Inflammatory macrophage treated with lipopolysaccharide for 4 hours (primary cell): ENCODE measurements around the gene CDH4.
"Not testable (repeated sequence)": the region's sequence is repeated elsewhere in the genome, so short reads cannot be mapped to it uniquely, and the experiment has no call there.

Source experiments
- DNase-seq: peaks from one replicate; pipeline ENCODE4 v3.0.0-alpha.2; 2020

CDH4 gene

DNA sequence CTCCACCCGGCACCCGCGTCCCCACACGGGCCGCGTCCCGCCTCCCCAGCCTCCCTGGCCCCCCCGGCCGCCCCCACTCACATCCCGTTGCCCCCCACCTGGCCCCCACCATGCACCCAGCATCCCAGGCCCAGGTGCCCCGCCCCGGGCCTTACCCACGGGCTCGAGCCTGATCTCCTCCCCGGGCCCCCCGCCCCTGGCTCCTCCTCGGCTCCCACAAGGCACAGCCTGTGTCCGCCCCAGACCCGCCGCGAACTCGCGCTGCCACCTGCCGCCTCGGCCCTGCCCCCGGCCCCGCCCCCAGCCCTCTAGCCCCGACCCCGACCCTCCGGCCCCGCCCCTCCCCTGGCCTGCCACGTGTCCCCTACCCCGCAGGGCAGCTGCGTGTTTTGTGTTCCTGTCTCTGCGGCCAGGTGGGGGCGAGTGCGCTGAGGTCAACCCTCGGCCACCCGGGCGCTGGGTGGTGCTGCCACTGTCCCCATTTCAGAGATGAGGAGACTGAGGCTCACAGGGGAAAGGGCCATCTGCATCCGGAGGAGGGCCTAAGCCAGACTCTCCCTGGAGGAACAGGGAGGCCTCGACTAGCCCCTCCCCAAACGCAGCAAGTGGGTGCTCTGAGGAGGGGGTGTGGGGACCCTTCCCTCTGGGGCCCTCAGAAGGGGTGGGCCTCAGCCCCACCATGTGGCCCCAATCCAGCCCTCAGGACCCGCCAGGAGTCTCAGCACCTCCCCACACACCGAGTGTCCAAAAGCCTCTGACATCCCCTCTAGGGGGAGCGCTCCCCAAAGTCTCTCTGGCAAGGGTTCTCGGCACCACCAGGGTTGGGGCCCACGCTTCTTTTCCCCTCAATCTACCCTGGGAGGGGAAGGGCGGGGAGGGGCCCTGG is 713.8 kb downstream of the CDH4 start:
- DNase-seq, result no peak

- DNase-seq, result no peak
Measured at GRCh38 chr20:61966492-61967244, 714.6 kb downstream of the CDH4 start.

- DNase-seq, result no peak
Measured at GRCh38 chr20:61967300-61967699, 715.2 kb downstream of the CDH4 start.

GRCh38 chr20:61968036-61968810 is 716.2 kb downstream of the CDH4 start:
- no peak for DNase-seq

DNA sequence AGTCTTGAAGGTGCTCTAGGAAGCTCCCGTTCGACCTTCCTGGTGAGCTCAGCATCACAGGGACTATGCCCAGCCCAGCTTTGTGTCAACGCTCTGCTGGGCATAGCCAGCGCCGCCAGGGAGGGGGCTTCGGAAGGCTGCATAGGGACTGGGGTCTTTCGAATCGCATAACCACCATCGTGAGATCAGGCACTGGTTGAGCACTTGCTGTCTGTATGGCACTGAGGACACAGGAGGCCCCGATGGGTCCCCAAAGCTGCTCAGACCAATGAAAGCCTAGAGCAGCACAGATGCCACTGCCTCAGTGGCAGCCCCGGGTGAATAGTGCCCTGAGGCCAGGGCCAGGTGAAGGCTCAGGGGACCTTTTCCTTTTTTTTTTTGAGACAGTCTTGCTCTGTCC is 716.9 kb downstream of the CDH4 start:
- DNase-seq, result no peak

GRCh38 chr20:61969806-61970205 is 717.7 kb downstream of the CDH4 start:
- no peak for DNase-seq

GRCh38 chr20:61970357-61970756 is 718.3 kb downstream of the CDH4 start:
- no peak for DNase-seq

- not testable (repeated sequence) for DNase-seq
Measured at GRCh38 chr20:61971595-61971994, 719.5 kb downstream of the CDH4 start.

DNA sequence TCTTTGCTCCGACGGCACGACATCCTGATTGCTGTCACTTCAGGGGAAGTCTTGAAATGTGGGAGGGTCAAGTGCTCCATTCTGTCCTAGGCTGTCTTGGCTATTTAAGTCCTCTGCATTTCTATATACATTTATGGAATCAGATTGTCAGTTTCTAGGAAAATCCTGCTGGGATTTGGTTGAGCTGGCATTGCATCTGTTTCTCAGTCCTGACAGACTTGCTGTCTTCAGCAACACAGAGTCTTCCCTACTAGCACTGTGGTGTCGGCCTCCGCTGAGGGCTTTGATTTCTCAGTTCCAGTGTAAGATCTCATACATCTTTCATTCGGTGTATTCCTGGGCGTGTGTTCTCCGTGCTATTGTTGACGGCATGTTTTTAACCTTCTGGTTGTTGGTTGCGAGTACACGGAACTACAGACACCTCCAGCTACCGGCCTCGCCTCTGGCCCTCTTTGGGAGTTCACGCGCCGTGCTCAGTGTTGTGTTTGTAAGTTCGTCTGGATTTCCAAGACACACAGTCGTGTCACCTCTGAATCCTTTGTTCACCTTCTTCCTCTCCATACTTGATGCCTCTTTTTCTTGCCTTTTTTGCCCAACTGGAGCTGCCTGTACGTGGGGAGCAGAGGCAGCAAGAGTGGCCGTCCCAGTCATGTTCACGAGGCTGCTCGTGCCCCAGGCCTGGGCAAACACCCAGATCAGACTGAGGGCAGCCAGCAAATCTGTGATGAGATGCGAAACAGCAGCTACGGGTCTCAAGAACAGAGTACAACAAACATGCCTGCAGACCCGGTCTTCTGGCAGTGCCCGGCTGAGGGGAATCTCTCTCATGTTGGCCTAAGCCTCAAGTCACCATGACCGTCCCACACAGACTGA is 720.8 kb downstream of the CDH4 start:
- DNase-seq, result no peak

DNA sequence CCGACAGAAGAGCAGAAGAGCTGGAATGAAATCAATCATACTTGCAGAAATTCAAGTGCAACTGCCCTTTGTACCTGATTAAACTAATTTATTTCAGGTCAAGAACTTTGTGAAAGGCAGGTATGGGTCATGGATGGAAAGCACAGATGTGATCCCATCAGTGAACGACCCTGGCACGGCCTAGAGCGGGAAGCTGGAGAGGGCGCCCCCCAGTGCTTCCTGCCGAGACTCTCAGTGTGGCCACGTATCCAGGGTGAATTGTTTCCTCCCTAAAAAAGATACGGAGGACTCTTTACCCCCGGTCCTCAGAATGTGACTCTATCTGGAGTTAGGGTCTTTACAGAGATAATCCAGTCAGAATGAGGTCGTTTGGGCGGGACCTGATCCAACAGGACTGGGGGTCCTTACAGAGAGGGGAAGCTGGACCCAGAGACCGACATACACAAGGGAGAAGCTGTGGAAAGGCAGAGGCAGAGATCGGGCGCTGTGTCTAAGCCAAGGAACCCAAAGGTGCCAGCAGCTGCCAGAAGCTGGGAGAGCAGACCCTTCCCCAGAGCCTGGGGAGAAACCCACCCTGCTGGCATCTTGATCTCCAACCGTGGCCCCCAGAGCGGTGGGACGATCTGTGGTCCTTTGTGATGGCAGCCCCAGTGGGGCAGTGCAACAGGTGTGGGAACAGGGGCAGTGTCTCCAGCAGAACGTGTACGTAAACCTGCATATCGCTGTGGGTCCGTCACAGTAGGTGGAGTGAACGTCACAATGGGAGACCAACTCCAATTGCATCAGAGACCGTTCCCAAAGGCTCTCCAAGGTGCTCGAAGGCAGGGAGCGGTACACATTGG is 721.7 kb downstream of the CDH4 start:
- no peak for DNase-seq

GRCh38 chr20:61974357-61974665 is 722.2 kb downstream of the CDH4 start:
- no peak for DNase-seq

GRCh38 chr20:61975407-61976129 is 723.5 kb downstream of the CDH4 start:
- DNase-seq, result no peak

DNA sequence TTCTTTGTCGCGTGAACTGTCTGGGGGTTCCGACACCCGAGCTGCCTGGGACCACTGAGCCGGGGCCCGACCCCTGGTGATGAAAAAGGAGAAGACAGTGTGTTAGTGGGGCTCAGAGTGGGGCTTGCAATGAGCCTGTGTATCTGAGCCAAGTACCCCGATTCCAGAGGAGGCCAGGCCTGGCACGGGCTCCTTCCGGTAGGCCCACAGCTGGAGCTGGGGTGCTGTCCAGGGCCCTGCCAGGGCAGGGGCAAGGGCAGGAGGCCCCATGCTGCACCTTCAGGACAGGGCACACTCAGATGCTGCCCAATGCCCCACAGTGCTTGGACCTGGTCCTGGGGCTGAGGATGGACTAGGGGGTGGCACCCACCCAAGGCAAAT is 724.2 kb downstream of the CDH4 start:
- DNase-seq, result no peak

DNA sequence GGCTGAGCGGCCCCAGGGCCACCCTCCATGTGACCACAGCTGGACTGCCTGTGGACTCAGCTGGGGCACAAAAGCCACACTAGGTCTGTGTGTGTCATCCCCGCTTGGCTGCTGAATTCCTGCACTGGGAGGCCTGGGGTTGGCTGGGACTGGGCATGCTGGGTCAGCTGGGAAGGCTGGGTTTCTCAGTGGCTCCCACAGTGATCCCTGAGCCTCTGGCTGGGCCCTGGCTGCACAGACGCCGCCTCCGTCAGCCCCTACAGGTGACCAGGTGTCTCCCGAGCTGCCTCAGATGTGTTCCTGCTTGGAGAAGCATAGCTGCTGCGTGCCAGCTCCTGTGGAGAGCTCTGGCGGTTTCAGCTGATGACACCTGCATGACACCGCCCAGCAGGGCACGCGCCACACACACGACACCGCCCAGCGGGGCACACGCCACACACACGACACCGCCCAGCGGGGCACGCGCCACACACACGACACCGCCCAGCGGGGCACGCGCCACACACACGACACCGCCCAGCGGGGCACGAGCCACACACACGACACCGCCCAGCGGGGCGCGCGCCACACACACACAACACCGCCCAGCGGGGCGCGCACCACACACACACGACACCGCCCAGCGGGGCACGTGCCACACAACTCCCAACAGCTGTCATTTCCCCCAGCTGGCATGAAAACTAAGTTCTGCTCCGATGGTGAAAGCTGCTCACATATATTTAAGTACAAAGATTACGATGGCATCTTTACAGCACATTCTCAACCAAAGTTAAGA is 724.8 kb downstream of the CDH4 start:
- no peak for DNase-seq

DNA sequence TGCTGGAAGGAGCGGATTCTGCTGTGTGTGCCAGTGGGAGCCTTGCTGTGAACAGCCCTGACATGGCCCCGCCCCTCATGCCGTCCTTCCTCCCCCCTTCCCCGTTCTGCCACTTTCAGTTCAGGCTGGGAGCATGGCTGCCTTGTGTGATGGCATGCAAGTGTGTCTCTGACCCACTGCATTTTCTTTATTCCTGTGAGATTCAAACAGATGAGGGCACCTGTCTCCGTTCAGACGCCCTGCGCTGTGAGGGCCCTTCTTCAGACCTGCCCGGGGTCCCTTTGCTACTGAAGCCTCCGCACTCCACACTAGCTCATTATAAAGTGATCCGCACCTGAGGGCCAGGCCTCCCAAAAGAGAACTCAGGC is 725.3 kb downstream of the CDH4 start:
- no peak for DNase-seq

GRCh38 chr20:61978491-61978890 is 726.4 kb downstream of the CDH4 start:
- DNase-seq, result no peak

DNA sequence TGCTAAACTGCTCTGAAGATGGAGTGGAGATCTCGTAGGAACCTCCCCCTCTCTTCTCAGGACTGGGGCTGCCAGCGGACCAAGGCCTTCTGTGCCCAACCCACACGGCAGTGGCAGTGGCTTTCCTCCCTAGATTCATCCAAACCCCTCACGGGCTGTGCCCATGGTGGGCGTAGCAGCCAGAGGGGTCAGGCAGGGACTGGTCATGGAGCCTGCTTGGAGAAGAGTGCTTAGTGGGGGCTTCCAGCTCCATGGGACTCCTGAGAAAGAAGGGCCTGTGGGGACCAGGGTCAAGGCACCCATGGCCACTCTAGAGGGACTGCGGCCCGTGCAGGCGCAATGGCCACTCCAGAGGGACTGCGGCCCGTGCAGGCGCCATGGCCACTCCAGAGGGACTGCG is 727.0 kb downstream of the CDH4 start:
- DNase-seq, result no peak

- DNase-seq, result no peak
Measured at GRCh38 chr20:61979701-61980635, 727.9 kb downstream of the CDH4 start.
